Measurements from ENCODE around the gene CA10.

Gene CA10

DNA sequence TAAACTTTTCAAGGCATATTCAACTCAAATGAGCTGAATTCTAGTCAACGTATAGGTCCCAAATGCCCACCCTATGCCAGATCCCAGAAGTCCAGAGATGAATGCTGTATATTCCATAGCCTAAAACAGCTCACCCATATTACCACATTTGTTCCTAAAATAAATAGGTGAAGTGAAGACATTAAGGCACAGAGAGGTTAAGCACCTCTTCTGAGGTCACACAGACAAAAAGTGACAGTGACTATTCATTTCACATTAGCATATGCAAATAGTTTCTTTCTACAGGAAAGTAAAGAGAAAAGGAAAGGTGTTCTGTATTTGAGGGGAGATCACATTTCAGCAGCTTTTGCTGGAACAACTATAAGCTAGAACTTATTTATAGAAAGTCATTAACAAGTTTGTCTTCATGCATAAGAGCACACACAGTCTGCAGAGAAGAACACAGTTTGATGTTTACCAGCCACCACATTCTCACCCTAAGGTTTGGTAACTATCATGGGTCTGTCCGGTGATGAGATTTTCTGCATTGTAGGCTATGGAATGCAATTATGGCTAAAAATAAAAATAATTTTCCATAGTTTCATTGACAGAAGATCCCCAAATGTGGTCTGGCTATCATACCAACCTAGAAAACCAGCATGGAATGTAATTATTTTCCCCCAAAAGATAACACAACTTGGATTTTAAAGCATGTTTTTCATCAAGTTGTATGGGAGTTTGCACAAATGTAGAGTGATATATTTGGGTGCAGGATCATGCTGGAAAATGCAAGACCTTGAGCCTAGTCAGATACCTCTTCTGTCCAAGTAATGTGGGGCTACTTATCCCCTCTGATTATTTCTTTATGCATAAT lies 496.1 kb downstream of the CA10 start:
- no peaks in the 10 kb centered on the region for H3K27me3 ChIP-seq
- H3K27ac ChIP-seq = no peak overlapping the region
- H3K9ac ChIP-seq = no peak overlapping the region
- H3K4me2 ChIP-seq = no peak overlapping the region
- H3K4me1 ChIP-seq = no peaks in the 10 kb centered on the region
- H4K20me1 ChIP-seq = no peaks in the 10 kb centered on the region
- H3K4me3 ChIP-seq = no peak overlapping the region
- 0 out of 22 replicates have a peak, but pooled peaks cover 0 to under 1% (median 0%) of the 10 kb centered on the region in 11 experiments for H3K9me3 ChIP-seq (replicated peaks in 1 of 11)
- H3K36me3 ChIP-seq = no peaks in the 10 kb centered on the region
- TF ChIP-seq Cebpa-rat (IDR thresholded peaks at IDR 0.05) = no peak

DNA sequence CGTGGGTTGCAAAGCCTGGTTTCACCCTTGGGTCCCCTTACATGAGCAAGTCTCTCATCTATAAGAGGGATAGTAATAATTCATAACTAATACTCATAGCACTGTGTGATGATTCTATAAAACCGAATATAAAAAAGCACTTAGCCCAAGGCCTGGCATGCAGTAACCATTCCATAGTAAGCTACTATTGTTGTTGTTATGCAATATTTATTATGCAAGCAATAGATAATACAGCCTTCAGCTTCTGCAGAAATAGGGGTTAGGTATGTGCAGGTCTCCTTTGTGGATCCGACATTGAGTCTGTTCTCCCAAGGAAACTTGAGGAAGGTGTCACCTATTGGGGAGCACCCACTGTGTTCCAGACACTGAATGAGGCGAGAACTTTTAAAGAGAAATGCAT lies 497.1 kb downstream of the CA10 start:
- Histone ChIP-seq H3K9me3 (replicated peaks in 1 of 11) (no peaks in the 10 kb centered on the region), H4K20me1 (no peaks in the 10 kb centered on the region), H3K27me3 (no peaks in the 10 kb centered on the region), H3K4me2 (no peak overlapping the region), H3K4me3 (no peak overlapping the region), H3K27ac (no peak overlapping the region), H3K36me3 (no peaks in the 10 kb centered on the region), H3K4me1 (no peaks in the 10 kb centered on the region), H3K9ac (no peak overlapping the region)
- no peak for TF ChIP-seq Cebpa-rat (IDR thresholded peaks at IDR 0.05)

DNA sequence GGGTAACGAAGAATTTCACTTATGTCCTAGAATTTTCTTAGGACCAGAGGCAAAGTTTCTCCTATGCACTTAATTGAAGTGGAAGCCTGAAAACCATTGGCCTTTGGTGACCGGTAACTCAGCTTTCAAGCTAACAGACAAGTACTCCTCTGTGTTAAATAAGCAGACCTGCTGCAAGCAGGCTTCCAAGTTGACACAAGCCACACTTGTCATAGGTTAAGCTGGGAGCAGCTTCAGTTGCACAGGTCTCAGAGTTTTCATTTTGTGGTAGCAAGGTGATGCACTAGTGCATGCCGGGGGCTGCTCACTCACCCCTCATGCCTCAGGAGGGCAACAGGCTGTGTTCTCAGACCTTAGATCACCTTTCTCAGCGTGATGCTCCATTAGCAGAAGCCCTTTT lies 498.2 kb downstream of the CA10 start:
- Histone ChIP-seq H3K9me3 (replicated peaks in 1 of 11) (no peaks in the 10 kb centered on the region), H3K27me3 (no peaks in the 10 kb centered on the region), H3K4me3 (no peak overlapping the region), H4K20me1 (no peaks in the 10 kb centered on the region), H3K4me1 (no peaks in the 10 kb centered on the region), H3K9ac (no peak overlapping the region), H3K27ac (no peak overlapping the region), H3K36me3 (no peaks in the 10 kb centered on the region), H3K4me2 (no peak overlapping the region)
- no peak for TF ChIP-seq Cebpa-rat (IDR thresholded peaks at IDR 0.05)

DNA sequence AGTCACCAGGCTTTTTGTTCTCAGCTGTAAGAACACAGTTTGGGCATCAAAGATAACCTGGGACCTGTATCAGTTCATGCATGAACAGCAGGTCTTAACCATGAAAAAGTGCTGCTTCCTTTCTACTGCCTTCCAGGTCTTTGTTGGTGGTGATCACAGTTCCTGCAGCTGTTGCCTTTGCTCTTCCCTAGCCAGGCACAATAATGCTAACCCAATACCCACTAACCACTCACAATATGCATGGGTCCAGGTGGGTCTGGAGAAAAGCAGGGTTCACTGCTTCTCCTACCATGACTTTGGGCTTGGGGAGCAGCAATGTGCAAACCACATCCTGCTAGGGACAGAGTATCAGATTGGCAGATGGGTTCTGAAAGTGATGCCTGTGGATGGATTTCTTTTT lies 501.3 kb downstream of the CA10 start:
- no peak for TF ChIP-seq Cebpa-rat (IDR thresholded peaks at IDR 0.05)
- Histone ChIP-seq H3K27ac (no peak overlapping the region), H3K9me3 (replicated peaks in 1 of 11) (no peaks in the 10 kb centered on the region)

DNA sequence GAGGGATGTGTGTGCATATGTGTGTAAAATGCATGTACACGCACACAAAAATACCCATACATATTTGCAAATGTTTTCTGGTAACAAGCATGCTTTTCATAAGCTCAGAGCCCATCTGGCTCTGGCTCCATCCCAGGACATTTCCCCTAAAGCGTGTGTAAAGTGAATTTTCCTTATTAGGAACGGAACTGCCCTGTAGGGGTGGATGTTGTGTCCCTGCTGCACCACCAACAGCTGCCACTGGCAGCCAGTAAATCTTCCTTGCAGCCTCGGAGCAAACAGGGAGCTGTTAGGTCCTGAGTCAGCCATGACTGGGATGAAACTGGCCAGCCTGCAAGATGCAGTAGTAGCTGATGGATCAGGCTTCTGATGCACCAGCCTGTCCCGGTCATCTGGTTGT lies 504.6 kb downstream of the CA10 start:
- no peaks in the 10 kb centered on the region for H3K36me3 ChIP-seq
- no peak overlapping the region for H3K4me2 ChIP-seq
- peaks cover 0 to 21% (median 19%) of the 10 kb centered on the region in 10 experiments; a peak in 18 of 20 replicates for H3K4me1 ChIP-seq
- no peaks in the 10 kb centered on the region for H3K9me3 ChIP-seq (replicated peaks in 1 of 11)
- H4K20me1 ChIP-seq = no peaks in the 10 kb centered on the region
- no peak overlapping the region for H3K27ac ChIP-seq
- no peak overlapping the region for H3K4me3 ChIP-seq
- TF ChIP-seq Cebpa-rat (IDR thresholded peaks at IDR 0.05) = no peak
- H3K9ac ChIP-seq = no peak overlapping the region
- H3K27me3 ChIP-seq = no peaks in the 10 kb centered on the region

More for the DNA sequence above, 501.3 kb downstream of the CA10 start:
- Histone ChIP-seq H3K4me3 (no peak overlapping the region), H3K27me3 (no peaks in the 10 kb centered on the region), H4K20me1 (no peaks in the 10 kb centered on the region), H3K4me2 (no peak overlapping the region), H3K36me3 (no peaks in the 10 kb centered on the region), H3K9ac (no peak overlapping the region), H3K4me1 (no peaks in the 10 kb centered on the region)

DNA sequence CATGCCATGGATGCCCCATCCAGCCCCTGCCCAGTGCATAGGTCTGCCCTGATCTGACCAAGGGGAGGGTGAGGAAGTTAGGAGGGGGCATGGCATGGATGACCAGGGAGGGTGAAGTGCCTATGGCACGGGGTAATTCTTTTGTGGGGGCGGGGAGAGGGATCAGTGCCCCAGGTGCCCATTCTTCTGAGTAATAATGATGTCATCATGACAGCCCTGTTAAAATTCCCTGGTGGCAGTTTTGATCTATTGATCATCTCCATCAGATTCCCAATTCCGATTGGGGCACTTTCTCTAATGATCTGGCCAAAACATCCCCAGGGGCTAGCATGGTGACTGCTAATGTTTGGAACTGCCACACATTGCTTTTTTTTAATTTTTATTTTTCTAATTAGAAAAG lies 506.0 kb downstream of the CA10 start:
- Histone ChIP-seq H4K20me1 (no peaks in the 10 kb centered on the region), H3K9me3 (replicated peaks in 1 of 11) (no peaks in the 10 kb centered on the region), H3K36me3 (no peaks in the 10 kb centered on the region), H3K27me3 (no peaks in the 10 kb centered on the region), H3K4me3 (no peak overlapping the region), H3K4me1 (peaks cover 0 to 21% (median 19%) of the 10 kb centered on the region in 10 experiments; a peak in 18 of 20 replicates), H3K9ac (no peak overlapping the region), H3K4me2 (no peak overlapping the region), H3K27ac (no peak overlapping the region)
- no peak for TF ChIP-seq Cebpa-rat (IDR thresholded peaks at IDR 0.05)

DNA sequence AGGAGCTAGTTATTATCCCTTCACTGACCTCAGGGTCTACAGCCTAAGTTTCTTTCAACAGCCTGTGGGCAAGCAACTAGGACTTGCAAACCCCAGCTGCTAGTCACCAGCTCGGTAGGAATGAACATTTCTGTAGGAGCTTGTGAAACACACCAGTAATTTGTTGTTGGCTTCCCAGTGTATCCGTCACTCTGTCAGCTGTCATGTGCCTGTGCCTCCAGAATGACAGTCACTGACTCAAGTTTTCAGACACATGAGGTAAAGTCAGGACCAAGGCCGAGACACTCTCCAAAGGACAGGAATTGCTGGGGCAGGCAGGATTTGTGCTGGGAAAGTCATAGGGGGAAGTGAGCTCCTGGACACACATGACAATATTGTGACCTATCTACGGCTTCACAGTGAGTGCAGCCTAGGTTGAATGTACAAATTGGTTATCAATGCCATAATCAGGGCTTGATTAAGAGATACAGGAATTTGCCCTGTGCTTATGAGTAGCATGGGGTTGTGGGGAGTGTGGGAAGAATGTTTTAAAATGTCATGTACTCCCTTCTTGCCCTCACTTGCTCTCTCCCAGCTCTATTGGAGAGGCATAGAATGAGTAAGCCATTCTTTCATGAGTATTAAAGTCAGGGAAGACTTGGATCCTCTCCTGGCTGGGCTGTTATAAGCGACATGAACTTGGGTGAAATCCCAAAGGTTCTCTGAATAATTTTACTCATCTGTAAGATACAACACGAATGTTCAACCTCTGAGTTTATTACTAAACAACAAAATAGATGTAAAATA lies 506.8 kb downstream of the CA10 start:
- Histone ChIP-seq H3K27me3 (no peaks in the 10 kb centered on the region), H3K27ac (no peak overlapping the region), H3K9ac (no peak overlapping the region), H3K9me3 (replicated peaks in 1 of 11) (no peaks in the 10 kb centered on the region), H4K20me1 (no peaks in the 10 kb centered on the region), H3K36me3 (no peaks in the 10 kb centered on the region), H3K4me1 (peaks cover 0 to 21% (median 19%) of the 10 kb centered on the region in 10 experiments; a peak in 18 of 20 replicates), H3K4me3 (no peak overlapping the region), H3K4me2 (peak overlapping the region in 1 of 11 experiments; percentile 72; a peak in 2 of 22 replicates)
- no peak for TF ChIP-seq Cebpa-rat (IDR thresholded peaks at IDR 0.05)

DNA sequence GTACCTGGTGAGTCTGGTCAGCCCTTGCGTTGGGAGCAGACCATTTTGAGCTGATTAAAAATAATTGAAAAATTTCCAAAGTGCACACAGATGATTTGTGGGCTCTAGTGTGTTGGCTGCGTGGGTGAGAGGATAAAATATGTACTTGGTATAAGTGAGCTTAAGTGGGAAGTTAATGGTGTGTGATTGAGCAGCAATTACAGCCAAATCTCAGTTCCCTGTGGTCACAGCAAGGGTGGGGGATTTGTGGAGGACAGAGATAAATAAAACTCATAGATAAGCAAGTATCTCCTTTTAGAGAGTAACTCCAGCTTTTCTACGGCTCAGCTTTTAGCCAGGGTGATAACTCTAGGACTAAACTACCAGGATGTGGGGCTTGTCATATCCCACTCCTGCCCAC lies 507.7 kb downstream of the CA10 start:
- Histone ChIP-seq H3K36me3 (no peaks in the 10 kb centered on the region), H4K20me1 (no peaks in the 10 kb centered on the region), H3K4me2 (peak overlapping the region in 10 of 11 experiments; percentile 6 to 72 (median 60); a peak in 18 of 22 replicates), H3K9ac (no peak overlapping the region), H3K27me3 (no peaks in the 10 kb centered on the region), H3K27ac (no peak overlapping the region), H3K9me3 (replicated peaks in 1 of 11) (no peaks in the 10 kb centered on the region), H3K4me1 (peaks cover 0 to 21% (median 19%) of the 10 kb centered on the region in 10 experiments; a peak in 18 of 20 replicates), H3K4me3 (no peak overlapping the region)
- TF ChIP-seq Cebpa-rat (IDR thresholded peaks at IDR 0.05) = no peak

DNA sequence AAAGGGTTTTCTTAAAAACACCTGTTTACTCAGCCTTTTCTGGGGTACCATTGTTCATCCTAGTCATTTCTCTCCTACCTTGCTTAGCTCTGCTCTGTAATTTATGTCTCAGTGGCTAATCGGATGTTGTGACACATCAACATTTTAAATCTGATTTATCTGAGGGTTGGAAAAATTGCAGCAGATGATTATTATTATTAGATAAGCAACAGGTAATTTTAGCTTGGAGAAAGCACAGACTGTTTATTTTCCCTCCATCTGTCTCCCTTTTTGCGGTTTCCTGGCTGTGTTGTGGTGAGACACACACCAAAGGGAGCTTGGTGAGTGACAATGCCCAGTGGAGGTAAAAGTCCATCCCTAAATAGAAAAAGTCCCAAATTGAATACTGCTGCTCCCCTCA lies 508.3 kb downstream of the CA10 start:
- no peaks in the 10 kb centered on the region for H3K36me3 ChIP-seq
- no peak overlapping the region for H3K9ac ChIP-seq
- peak overlapping the region in 10 of 11 experiments; percentile 6 to 72 (median 60); a peak in 18 of 22 replicates for H3K4me2 ChIP-seq
- no peaks in the 10 kb centered on the region for H3K27me3 ChIP-seq
- TF ChIP-seq Cebpa-rat (IDR thresholded peaks at IDR 0.05) = no peak
- no peak overlapping the region for H3K4me3 ChIP-seq
- peaks cover 0 to 21% (median 19%) of the 10 kb centered on the region in 10 experiments; a peak in 18 of 20 replicates for H3K4me1 ChIP-seq
- no peak overlapping the region for H3K27ac ChIP-seq
- H4K20me1 ChIP-seq = no peaks in the 10 kb centered on the region
- H3K9me3 ChIP-seq (replicated peaks in 1 of 11) = no peaks in the 10 kb centered on the region
